GM12878 (cell line): ENCODE measurements around the gene NPAS3. TPM values are rescaled to one million over a fixed set of nuclear protein-coding genes. Genes with fewer than 3 reads are reported as not detected.

Experiments
- ATAC-seq: fragments of 200-7000 bp; cut with Tn5 transposase; 3 replicates; pipeline ENCODE4 v1.9.1; 2020; ENCODE audit warnings: mild to moderate bottlenecking, moderate library complexity
- BruUV-seq: library from RNA; stranded (reverse); fragments of 400-500 nt; replicated peaks from 2 replicates; lab custom pipeline; 2021; lab: Mats Ljungman, UMichigan
- CTCF ChIA-PET: fragments of 300-600 bp; sonication (Branson Sonifier 250); formaldehyde crosslinking; extraction: SDS; loops from one replicate; lab custom pipeline; 2021; ENCODE audit warnings: inconsistent platforms; lab: Yijun Ruan, JAX
- POLR2A ChIA-PET: fragments of 350-600 bp; formaldehyde crosslinking; extraction: SDS; loops from one replicate; lab custom pipeline; 2021; ENCODE audit warnings: inconsistent platforms; lab: Charles Lee
- RAD21 ChIA-PET: fragments of 300-600 bp; sonication (Branson Sonifier 250); formaldehyde crosslinking; loops from one replicate; lab custom pipeline; 2023; ENCODE audit warnings: antibody characterized with exemption; ENCODE audit not compliant: unreplicated experiment; lab: Charles Lee
- SMC1A ChIA-PET: fragments of 300-600 bp; sonication (Branson Sonifier 250); formaldehyde crosslinking; loops from one replicate; lab custom pipeline; 2023; ENCODE audit not compliant: unreplicated experiment, uncharacterized antibody; lab: Charles Lee
- DNase-seq: peaks from one replicate; pipeline ENCODE4 v3.0.0-alpha.2; 2011; ENCODE audit warnings: low read depth, low spot score
- FAIRE-seq: peaks from 3 replicates; lab custom pipeline; 2011; peaks lifted over from hg19 to GRCh38; lab: Jason Lieb, UNC
- H2AFZ ChIP-seq: 2 replicates; pipeline ENCODE4 v1.6.0; 2011; ENCODE audit warnings: low read depth, low read length, control low read depth; ENCODE audit not compliant: control insufficient read depth
- H3K27ac ChIP-seq: 2 replicates; pipeline ENCODE4 v1.5.1; 2011; ENCODE audit warnings: control low read depth; ENCODE audit not compliant: control insufficient read depth, insufficient read depth
- H3K27me3 ChIP-seq, 2 experiments: replicated peaks in 1 of 2; 2 replicates each; pipeline versions ENCODE4 v1.6.0 to v1.6.1; 2011; ENCODE audit warnings: low read length in 1 of 2; ENCODE audit not compliant: control insufficient read depth in 2 of 2, insufficient read depth in 2 of 2
- H3K36me3 ChIP-seq, 2 experiments: 2 replicates each; pipeline ENCODE4 v1.5.1; 2011; ENCODE audit warnings: low read length in 1 of 2; ENCODE audit not compliant: control insufficient read depth in 2 of 2, insufficient read depth in 2 of 2
- H3K4me1 ChIP-seq: 2 replicates; pipeline ENCODE4 v1.6.1; 2011; ENCODE audit warnings: mild to moderate bottlenecking, low read length, moderate library complexity, mixed read lengths; ENCODE audit not compliant: control insufficient read depth, insufficient read depth
- H3K4me2 ChIP-seq: 2 replicates; pipeline ENCODE4 v1.6.0; 2011; ENCODE audit warnings: control low read depth; ENCODE audit not compliant: control insufficient read depth, insufficient read depth
- H3K4me3 ChIP-seq: fragments of 200-600 bp; sonication (generic); 2 replicates; pipeline ENCODE4 v1.5.1; 2016
- H3K79me2 ChIP-seq: 2 replicates; pipeline ENCODE4 v1.6.0; 2011; ENCODE audit warnings: low read length; ENCODE audit not compliant: control insufficient read depth, insufficient read depth
- H3K9ac ChIP-seq: 2 replicates; pipeline ENCODE4 v1.8.0; 2011; ENCODE audit warnings: low read length, control low read depth, mixed read lengths; ENCODE audit not compliant: control insufficient read depth, insufficient read depth
- H3K9me3 ChIP-seq: replicated peaks from 3 replicates; pipeline ENCODE4 v1.5.1; 2011; ENCODE audit warnings: mild to moderate bottlenecking, low read length; ENCODE audit not compliant: control insufficient read depth, insufficient read depth
- H4K20me1 ChIP-seq: 2 replicates; pipeline ENCODE4 v1.6.0; 2011; ENCODE audit not compliant: control insufficient read depth, insufficient read depth
- CEBPB ChIP-seq, 2 experiments: fragments of 150-350 bp in 1 of 2; IDR thresholded peaks; 2 replicates each; pipeline ENCODE4 v1.6.1; 2012 to 2014; ENCODE audit warnings: low read depth in 2 of 2, low read length in 2 of 2, borderline replicate concordance in 1 of 2, inconsistent platforms in 1 of 2
- ESRRA ChIP-seq: IDR thresholded peaks from 2 replicates; pipeline ENCODE4 v1.6.1; 2012; ENCODE audit warnings: mild to moderate bottlenecking, low read length, improper control_type of control experiment
- HDAC2 ChIP-seq: fragments of 200-600 bp; sonication (generic); IDR thresholded peaks from 2 replicates; pipeline ENCODE4 v1.6.1; 2017
- MEF2A ChIP-seq: IDR thresholded peaks from 2 replicates; pipeline ENCODE4 v1.6.1; 2011; ENCODE audit warnings: low read depth, mild to moderate bottlenecking, low read length, moderate library complexity; ENCODE audit not compliant: insufficient read depth
- MEF2B ChIP-seq: fragments of 450-650 bp; IDR thresholded peaks from 2 replicates; pipeline ENCODE4 v1.6.1; 2018; ENCODE audit warnings: mild to moderate bottlenecking, moderate library complexity; ENCODE audit not compliant: partially characterized antibody, poor library complexity, severe bottlenecking
- NFIC ChIP-seq: IDR thresholded peaks from 2 replicates; pipeline ENCODE4 v1.6.1; 2012; ENCODE audit warnings: low read depth, mild to moderate bottlenecking, inconsistent platforms, low read length, moderate library complexity
- PAX5 ChIP-seq: IDR thresholded peaks from 2 replicates; pipeline ENCODE4 v1.6.1; 2011; ENCODE audit warnings: low read depth, low read length, borderline replicate concordance
- ZZZ3 ChIP-seq: IDR thresholded peaks from 2 replicates; pipeline ENCODE4 v1.6.1; 2011; ENCODE audit warnings: low read depth; ENCODE audit not compliant: control insufficient read depth, insufficient read length
- WGBS: methylation state at CpG from one replicate; pipeline ENCODE4 v1.1.6; 2016; ENCODE audit warnings: low lambda C conversion rate; ENCODE audit not compliant: insufficient replicate concordance, insufficient coverage; ENCODE audit errors: missing lambda C conversion rate; 5-methylcytosine and 5-hydroxymethylcytosine counted together
- in situ Hi-C: fragments of 300-500 bp; cut with MboI; formaldehyde crosslinking; loops from 9 replicates; pipeline ENCODE4 v1.14.3; 2018; ENCODE audit warnings: mixed read lengths
- intact Hi-C: fragments of 100-400 bp; cut with micrococcal nuclease; formaldehyde crosslinking; loops from one replicate; pipeline ENCODE4 v1.14.2; 2022; ENCODE audit not compliant: unreplicated experiment
- polyA plus RNA-seq, 11 experiments: library from polyadenylated mRNA; depleted of rRNA in 4 of 11; unstranded in 6 of 11; stranded (reverse) in 5 of 11; fragments of >200 nt; fragmentation: Nextera tagmentation in 4 of 11; fragmentation: Illumina TruSeq in 1 of 11; extraction: Ambion mirVana in 4 of 11; extraction: Trizol in 1 of 11; gene quantifications; 1 replicate in 1 of 11; 2 replicates in 10 of 11; pipeline versions ENCODE4 v1.2.1 to v1.2.3, GENCODE V29; 2011 to 2016; ENCODE audit warnings: inconsistent platforms in 2 of 11, missing spikeins in 2 of 11, low read depth in 1 of 11
- total RNA-seq, 4 experiments: library from RNA; depleted of rRNA in 3 of 4; stranded (reverse); fragments of >200 nt in 3 of 4; fragmentation: Illumina TruSeq in 1 of 4; extraction: Trizol in 1 of 4; gene quantifications; 2 replicates each; pipeline versions ENCODE4 v1.2.1 to v1.2.3, GENCODE V29; 2013 to 2021
- TF ChIP-seq, protein P1 (sequence below): fragments of 450-650 bp; IDR thresholded peaks from 2 replicates; pipeline ENCODE4 v1.6.1; 2017; ENCODE audit warnings: low read depth, mild to moderate bottlenecking, moderate library complexity
- TF ChIP-seq, protein P2 (sequence below): IDR thresholded peaks from 2 replicates; pipeline ENCODE4 v1.6.1; 2011; ENCODE audit warnings: borderline replicate concordance, low read depth, mild to moderate bottlenecking, moderate library complexity, low read length; ENCODE audit not compliant: insufficient read depth, poor library complexity, severe bottlenecking
- TF ChIP-seq, protein P3 (sequence below): fragments of 450-650 bp; IDR thresholded peaks from 2 replicates; pipeline ENCODE4 v1.6.1; 2016; ENCODE audit warnings: mild to moderate bottlenecking

Gene NPAS3
- total and polyA plus RNA-seq, 10 of the 15 experiments (the other 5 are each of a cell fraction or from before 2014, with no cell fraction given), result under 0.01 to 2.7 (median 0.03) TPM; not detected in 6

DNA sequence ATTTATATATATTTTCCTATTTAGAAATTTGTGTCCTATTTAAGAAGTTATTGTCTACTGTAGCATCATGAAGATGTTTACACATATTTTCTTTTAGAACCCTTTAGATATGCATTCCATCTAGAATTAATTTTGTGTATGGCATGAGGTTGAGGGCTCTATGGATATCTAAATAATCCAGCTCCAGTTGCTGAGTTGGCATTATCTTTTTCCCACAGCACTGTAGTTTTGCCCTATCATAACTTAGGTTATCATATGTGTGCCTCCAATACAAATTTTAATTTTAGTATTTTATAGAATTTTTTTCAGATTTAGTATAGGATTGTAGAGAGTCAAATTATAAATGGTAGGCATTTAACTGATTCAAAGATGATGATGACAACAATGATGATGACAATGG, 159.3 kb downstream of the NPAS3 start:
- in situ Hi-C loops, result no loop called here

DNA sequence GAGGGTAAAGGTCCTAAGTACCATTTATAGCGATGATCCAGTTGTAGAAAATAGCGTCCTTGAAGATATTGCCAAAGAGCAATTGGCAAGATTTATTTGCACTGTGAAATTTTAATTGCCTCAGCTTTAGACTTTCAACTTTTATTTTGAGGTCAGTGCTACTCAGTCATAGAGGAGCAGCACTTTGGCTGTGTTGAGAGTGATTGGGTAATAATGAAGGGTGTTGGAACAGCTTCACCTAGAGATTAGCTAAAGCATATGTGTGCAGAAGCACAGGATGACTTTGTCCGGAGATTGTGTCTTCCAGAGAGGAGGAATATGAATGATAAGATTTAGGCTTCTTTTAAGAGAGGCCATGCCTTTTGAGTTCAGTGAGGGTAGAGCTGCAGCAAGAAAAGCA, 164.8 kb downstream of the NPAS3 start:
- H3K9me3 ChIP-seq, result no peaks in the 10 kb centered on the region
- no peak overlapping the region for H3K9ac ChIP-seq
- ChIA-PET SMC1A (interaction anchor here (0.6 kb wide), 1 partner anchor 735 kb away, joined by 3 read pairs; no protein-coding TSS in a partner anchor), CTCF (interaction anchor here (1.2 kb wide), 1 partner anchor 37 kb away, joined by 3 read pairs; no protein-coding TSS in a partner anchor), RAD21 (no interaction called here), POLR2A (no interaction called here)
- no peak overlapping the region for H3K4me3 ChIP-seq
- no peaks in the 10 kb centered on the region for H3K36me3 ChIP-seq
- in situ Hi-C loops (no loop called here), intact Hi-C loops (no loop called here)
- no peak for DNase-seq
- no peak overlapping the region for H2AFZ ChIP-seq
- H3K27me3 ChIP-seq, result no peaks in the 10 kb centered on the region
- H4K20me1 ChIP-seq, result no peaks in the 10 kb centered on the region
- no peak overlapping the region for H3K4me2 ChIP-seq
- no peak overlapping the region for H3K27ac ChIP-seq
- 29% methylated on average over 3 of the region's 3 CpGs for WGBS
- no peak for ATAC-seq
- FAIRE-seq, result no peak
- no TSS peak for BruUV-seq
- H3K79me2 ChIP-seq, result no peaks in the 10 kb centered on the region
- H3K4me1 ChIP-seq, result no peaks in the 10 kb centered on the region
- TF ChIP-seq MEF2B (no peak), ZZZ3 (no peak), PAX5 (no peak), NFIC (no peak), ESRRA (no peak), MEF2A (no peak), HDAC2 (no peak)
- TF ChIP-seq, protein P1, sequence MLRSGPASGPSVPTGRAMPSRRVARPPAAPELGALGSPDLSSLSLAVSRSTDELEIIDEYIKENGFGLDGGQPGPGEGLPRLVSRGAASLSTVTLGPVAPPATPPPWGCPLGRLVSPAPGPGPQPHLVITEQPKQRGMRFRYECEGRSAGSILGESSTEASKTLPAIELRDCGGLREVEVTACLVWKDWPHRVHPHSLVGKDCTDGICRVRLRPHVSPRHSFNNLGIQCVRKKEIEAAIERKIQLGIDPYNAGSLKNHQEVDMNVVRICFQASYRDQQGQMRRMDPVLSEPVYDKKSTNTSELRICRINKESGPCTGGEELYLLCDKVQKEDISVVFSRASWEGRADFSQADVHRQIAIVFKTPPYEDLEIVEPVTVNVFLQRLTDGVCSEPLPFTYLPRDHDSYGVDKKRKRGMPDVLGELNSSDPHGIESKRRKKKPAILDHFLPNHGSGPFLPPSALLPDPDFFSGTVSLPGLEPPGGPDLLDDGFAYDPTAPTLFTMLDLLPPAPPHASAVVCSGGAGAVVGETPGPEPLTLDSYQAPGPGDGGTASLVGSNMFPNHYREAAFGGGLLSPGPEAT, result no peak
- TF ChIP-seq, protein P2, sequence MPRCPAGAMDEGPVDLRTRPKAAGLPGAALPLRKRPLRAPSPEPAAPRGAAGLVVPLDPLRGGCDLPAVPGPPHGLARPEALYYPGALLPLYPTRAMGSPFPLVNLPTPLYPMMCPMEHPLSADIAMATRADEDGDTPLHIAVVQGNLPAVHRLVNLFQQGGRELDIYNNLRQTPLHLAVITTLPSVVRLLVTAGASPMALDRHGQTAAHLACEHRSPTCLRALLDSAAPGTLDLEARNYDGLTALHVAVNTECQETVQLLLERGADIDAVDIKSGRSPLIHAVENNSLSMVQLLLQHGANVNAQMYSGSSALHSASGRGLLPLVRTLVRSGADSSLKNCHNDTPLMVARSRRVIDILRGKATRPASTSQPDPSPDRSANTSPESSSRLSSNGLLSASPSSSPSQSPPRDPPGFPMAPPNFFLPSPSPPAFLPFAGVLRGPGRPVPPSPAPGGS, result no peak
- TF ChIP-seq, protein P3, sequence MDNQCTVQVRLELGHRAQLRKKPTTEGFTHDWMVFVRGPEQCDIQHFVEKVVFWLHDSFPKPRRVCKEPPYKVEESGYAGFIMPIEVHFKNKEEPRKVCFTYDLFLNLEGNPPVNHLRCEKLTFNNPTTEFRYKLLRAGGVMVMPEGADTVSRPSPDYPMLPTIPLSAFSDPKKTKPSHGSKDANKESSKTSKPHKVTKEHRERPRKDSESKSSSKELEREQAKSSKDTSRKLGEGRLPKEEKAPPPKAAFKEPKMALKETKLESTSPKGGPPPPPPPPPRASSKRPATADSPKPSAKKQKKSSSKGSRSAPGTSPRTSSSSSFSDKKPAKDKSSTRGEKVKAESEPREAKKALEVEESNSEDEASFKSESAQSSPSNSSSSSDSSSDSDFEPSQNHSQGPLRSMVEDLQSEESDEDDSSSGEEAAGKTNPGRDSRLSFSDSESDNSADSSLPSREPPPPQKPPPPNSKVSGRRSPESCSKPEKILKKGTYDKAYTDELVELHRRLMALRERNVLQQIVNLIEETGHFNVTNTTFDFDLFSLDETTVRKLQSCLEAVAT, result no peak

More for the DNA sequence above, 159.3 kb downstream of the NPAS3 start:
- Histone ChIP-seq H3K79me2 (no peaks in the 10 kb centered on the region), H3K9me3 (no peaks in the 10 kb centered on the region), H2AFZ (no peak overlapping the region), H3K9ac (no peak overlapping the region), H3K4me2 (no peak overlapping the region), H3K4me3 (no peak overlapping the region), H3K36me3 (no peaks in the 10 kb centered on the region), H3K27me3 (no peaks in the 10 kb centered on the region), H4K20me1 (no peaks in the 10 kb centered on the region), H3K4me1 (no peaks in the 10 kb centered on the region), H3K27ac (no peak overlapping the region)
- ChIA-PET RAD21 (no interaction called here), SMC1A (no interaction called here), CTCF (no interaction called here), POLR2A (no interaction called here)
- intact Hi-C loops, result no loop called here
- FAIRE-seq, result no peak
- TF ChIP-seq CEBPB (IDR thresholded peaks at IDR 0.05; ENCODE audit: borderline replicate concordance in 1 of 2, low read depth in 2 of 2, low read length in 2 of 2), result no peak
- no TSS peak for BruUV-seq
- ATAC-seq, result no peak
- DNase-seq, result no peak
